ENCODE results near the gene PIBF1.

GRCh38 chr13:72820898-72821279 lies 39.0 kb downstream of the PIBF1 start:
- TF ChIP-seq CTCF (IDR thresholded peaks at IDR 0.05) = no peak
- no peak for TF ChIP-seq POLR2A (IDR thresholded peaks at IDR 0.05)

Data from adrenal gland (tissue), 5 donors.